ENCODE results near the gene CCRL2. TPM values are rescaled to one million over a fixed set of nuclear protein-coding genes. Genes with fewer than 3 reads are reported as not detected.

Gene CCRL2
- total RNA-seq, 2 experiments from 2014 or later = 0.81 to 0.89 TPM

DNA sequence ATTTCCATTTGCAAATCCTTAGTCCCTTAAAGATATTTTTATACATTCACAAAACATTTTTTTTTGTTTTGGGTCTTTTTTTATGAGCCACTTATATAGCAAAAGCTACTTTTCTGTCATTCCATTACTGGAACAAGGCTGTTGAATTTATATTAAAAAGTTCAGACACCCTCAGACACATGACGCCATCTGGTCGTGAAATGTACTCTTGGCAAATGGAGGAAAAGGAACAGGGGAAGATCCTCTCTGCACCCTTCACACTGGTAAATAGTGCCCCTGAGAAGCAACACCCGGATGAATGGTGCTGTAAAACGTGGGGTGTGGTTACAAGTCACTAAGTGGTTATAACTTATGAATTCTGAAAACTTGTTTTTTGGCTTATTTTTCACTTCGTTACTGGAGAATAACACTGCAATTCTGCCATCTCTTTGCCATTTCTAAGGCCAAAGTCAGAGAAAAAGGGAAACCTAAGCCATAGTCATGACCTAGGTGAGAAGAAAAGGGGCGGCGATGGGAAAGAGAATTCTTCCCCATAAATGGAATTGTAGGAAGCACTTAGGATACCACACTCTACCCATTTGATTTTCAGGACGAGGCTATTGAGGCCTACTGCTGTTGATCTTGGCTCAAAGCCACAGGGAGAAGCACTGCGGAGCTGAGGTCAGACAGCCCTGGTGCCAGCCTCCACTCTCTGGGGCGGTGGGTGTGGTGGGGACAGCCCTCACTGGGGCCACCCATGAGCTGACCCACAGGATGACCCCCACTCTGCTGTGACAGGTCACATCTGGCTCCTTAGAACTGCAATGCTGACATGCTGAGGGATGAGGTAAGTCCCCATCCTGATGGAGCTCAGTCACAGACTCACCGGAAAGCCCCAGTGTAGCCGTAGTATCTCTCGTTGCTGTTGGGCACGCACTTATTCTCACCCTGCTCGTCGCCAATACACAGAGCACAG, 35.8 kb downstream of the CCRL2 start:
- Mint-ChIP-seq H3K4me1 (ENCODE audit: low read depth) (peaks cover 18% of the 10 kb centered on the region), H3K9me3 (no peaks in the 10 kb centered on the region), H3K36me3 (ENCODE audit: low read depth) (no peaks in the 10 kb centered on the region), H3K27me3 (ENCODE audit: low read depth) (no peaks in the 10 kb centered on the region), H3K27ac (no peak overlapping the region), H3K4me3 (no peak overlapping the region)
- no peak for DNase-seq
- intact Hi-C loops (cut with micrococcal nuclease) = no loop called here
- CTCF ChIA-PET = no interaction called here

DNA sequence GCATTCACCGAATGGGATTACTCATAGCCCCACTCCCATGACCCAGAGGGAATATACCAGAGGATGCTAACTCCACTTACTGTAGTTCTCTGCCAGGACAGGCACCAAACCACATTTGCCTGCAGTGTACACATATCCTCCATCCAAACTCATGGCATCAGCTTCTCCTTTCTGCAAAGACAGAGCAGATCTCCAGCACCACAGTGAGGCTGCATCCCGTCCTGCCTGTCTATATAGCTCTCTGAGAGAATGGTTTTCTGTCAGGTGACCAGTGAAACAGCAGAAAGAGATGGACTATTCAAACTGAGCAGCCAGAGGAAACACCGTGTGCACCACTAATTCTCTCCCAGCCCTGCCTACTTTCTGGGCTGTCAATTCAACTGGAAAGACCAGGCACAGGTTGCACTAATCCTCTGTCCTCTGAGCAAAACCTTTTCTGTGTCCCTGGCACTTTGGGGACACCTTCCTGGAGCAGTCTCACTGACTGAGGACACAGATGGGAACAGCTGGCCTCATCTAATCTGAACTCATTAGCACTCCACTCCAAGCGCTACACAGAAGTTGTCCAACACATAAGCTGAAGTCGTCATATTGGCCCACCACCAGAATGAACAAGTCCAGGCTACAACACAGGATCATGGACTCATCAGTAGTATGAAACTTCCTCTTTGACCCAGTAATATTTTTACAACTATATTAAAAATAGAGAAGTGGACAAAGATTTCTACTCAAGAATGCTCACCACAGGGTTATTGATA, 40.3 kb downstream of the CCRL2 start:
- CTCF ChIA-PET = no interaction called here
- no peaks in the 10 kb centered on the region for H3K36me3 Mint-ChIP-seq (ENCODE audit: low read depth)
- intact Hi-C loops (cut with micrococcal nuclease) = no loop called here

DNA sequence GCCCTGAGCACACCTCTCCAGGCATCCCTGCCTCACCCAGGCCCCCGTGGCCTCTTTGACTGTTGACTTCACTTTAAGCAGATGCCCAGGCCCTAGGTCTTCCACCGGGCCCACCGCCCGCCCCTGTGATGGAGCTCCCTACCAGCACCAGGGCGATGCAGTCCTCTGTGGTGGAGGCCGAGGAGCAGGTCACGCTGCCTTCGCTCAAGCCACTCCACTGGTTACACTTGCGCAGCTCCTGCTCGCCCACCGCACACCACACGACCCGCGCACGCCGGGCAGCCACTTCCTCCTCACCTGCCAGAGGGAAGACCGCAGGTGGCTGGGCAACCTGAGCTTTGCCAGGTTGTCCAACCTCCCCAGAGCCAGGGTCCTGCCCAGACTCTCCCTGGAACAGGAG, 41.7 kb downstream of the CCRL2 start:
- no peaks in the 10 kb centered on the region for H3K36me3 Mint-ChIP-seq (ENCODE audit: low read depth)
- DNase-seq = no peak
- H3K9me3 Mint-ChIP-seq = no peaks in the 10 kb centered on the region
- intact Hi-C loops (cut with micrococcal nuclease) = no loop called here
- H3K27me3 Mint-ChIP-seq (ENCODE audit: low read depth) = peaks cover 2% of the 10 kb centered on the region
- H3K4me1 Mint-ChIP-seq (ENCODE audit: low read depth) = no peaks in the 10 kb centered on the region
- no peak overlapping the region for H3K27ac Mint-ChIP-seq
- H3K4me3 Mint-ChIP-seq = no peak overlapping the region
- CTCF ChIA-PET = interaction anchor here (2.1 kb wide), 1 partner anchor 181 kb away, joined by 7 read pairs; no protein-coding TSS in a partner anchor

More for the DNA sequence above, 40.3 kb downstream of the CCRL2 start:
- DNase-seq = no peak
- no peaks in the 10 kb centered on the region for H3K4me1 Mint-ChIP-seq (ENCODE audit: low read depth)
- no peak overlapping the region for H3K27ac Mint-ChIP-seq
- H3K4me3 Mint-ChIP-seq = no peak overlapping the region
- peaks cover 2% of the 10 kb centered on the region for H3K27me3 Mint-ChIP-seq (ENCODE audit: low read depth)
- no peaks in the 10 kb centered on the region for H3K9me3 Mint-ChIP-seq

DNA sequence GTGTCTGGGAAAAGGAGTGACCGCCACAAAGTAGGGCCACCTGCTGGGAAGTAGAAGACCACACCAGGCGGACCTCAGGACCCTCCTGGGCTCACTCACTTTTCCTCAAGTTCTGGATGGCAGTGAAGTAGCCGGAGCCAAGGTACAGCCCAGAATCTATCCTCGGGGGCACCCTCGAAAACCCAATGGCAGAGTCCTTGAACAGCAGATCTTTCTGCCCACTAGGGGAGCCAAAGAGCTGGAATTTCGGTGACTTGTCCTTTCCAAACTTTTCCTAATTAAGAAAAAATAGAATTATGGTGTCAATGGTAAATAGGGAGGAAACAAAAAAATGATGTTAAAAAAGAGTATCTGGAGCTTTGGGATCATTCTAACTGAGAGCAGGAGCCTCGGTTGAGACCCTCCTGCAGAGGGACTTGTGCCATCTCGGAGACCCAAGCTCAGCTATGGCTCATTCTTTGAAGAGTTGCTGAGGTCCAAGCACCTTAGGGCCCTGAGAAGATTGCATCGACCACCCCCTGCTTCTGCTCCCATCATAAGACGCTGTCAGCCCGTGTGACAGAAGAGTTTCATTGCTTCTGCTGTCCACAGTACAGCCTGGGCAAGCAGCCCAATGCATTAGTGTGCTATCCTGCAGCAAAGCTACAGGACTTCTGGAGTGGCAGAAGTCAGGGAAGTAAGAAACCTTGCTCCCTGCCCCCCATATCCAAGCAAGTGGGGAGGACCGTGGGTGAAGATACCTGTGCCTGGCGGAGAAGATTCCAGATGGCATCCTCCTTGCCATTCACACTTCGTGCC, 42.9 kb downstream of the CCRL2 start:
- Mint-ChIP-seq H3K36me3 (ENCODE audit: low read depth) (no peaks in the 10 kb centered on the region), H3K27ac (no peak overlapping the region), H3K4me3 (no peak overlapping the region), H3K9me3 (no peaks in the 10 kb centered on the region), H3K4me1 (ENCODE audit: low read depth) (no peaks in the 10 kb centered on the region), H3K27me3 (ENCODE audit: low read depth) (peaks cover 2% of the 10 kb centered on the region)
- intact Hi-C loops (cut with micrococcal nuclease) = no loop called here
- CTCF ChIA-PET = interaction anchor here (0.7 to 2.1 kb wide), 5 partner anchors 14 to 230 kb away, joined by 3 to 7 read pairs (median 4); no protein-coding TSS in a partner anchor
- no peak for DNase-seq

DNA sequence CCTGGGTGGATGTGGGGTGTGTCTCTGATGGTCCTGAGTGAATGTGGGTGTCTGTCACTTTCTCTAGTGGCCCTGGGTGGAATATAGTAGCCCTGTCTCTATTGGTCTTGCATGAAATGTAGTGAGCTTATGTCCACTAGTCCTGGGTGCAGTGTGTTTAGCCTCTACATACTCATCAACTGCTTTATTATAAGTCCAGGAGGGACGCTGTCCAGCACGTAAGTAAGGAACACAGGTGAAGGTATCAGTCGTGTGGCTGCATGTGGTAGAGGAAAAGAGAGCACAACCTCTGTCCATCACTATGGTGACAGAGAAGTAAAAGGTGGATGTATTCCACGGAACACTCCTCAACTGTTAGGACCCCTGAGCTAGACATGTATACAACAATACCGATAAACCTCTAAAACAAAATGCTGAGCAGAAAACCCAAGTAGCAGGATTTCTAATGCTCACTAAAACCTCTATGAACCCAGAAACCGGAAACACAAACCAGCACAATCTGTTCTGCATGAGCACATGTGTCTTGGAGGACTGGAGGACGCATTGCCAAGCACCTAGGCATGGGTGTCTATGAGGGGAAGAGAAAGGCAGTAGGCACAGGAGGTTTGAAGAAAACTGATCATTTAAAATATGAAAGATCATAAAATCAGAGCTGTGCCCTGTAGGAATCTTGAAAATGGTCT, 46.6 kb downstream of the CCRL2 start:
- intact Hi-C loops (cut with micrococcal nuclease) = no loop called here
- no peaks in the 10 kb centered on the region for H3K4me1 Mint-ChIP-seq (ENCODE audit: low read depth)
- no peak overlapping the region for H3K4me3 Mint-ChIP-seq
- H3K27ac Mint-ChIP-seq = no peak overlapping the region
- H3K9me3 Mint-ChIP-seq = no peaks in the 10 kb centered on the region
- CTCF ChIA-PET = no interaction called here
- no peak for DNase-seq
- no peaks in the 10 kb centered on the region for H3K36me3 Mint-ChIP-seq (ENCODE audit: low read depth)
- H3K27me3 Mint-ChIP-seq (ENCODE audit: low read depth) = peaks cover 2% of the 10 kb centered on the region

- DNase-seq = no peak
- Mint-ChIP-seq H3K36me3 (ENCODE audit: low read depth) (no peaks in the 10 kb centered on the region), H3K27ac (no peak overlapping the region), H3K4me3 (no peak overlapping the region), H3K9me3 (no peaks in the 10 kb centered on the region), H3K4me1 (ENCODE audit: low read depth) (no peaks in the 10 kb centered on the region), H3K27me3 (ENCODE audit: low read depth) (peaks cover 2% of the 10 kb centered on the region)
- CTCF ChIA-PET = no interaction called here
- intact Hi-C loops (cut with micrococcal nuclease) = no loop called here
Measured at GRCh38 chr3:46454209-46454595, 47.1 kb downstream of the CCRL2 start.

GRCh38 chr3:46454606-46455005, 47.5 kb downstream of the CCRL2 start:
- Mint-ChIP-seq H3K9me3 (no peaks in the 10 kb centered on the region), H3K4me3 (no peak overlapping the region), H3K36me3 (ENCODE audit: low read depth) (no peaks in the 10 kb centered on the region), H3K27ac (no peak overlapping the region), H3K27me3 (ENCODE audit: low read depth) (peaks cover 2% of the 10 kb centered on the region), H3K4me1 (ENCODE audit: low read depth) (no peaks in the 10 kb centered on the region)
- CTCF ChIA-PET = no interaction called here
- DNase-seq = no peak
- intact Hi-C loops (cut with micrococcal nuclease) = no loop called here

DNA sequence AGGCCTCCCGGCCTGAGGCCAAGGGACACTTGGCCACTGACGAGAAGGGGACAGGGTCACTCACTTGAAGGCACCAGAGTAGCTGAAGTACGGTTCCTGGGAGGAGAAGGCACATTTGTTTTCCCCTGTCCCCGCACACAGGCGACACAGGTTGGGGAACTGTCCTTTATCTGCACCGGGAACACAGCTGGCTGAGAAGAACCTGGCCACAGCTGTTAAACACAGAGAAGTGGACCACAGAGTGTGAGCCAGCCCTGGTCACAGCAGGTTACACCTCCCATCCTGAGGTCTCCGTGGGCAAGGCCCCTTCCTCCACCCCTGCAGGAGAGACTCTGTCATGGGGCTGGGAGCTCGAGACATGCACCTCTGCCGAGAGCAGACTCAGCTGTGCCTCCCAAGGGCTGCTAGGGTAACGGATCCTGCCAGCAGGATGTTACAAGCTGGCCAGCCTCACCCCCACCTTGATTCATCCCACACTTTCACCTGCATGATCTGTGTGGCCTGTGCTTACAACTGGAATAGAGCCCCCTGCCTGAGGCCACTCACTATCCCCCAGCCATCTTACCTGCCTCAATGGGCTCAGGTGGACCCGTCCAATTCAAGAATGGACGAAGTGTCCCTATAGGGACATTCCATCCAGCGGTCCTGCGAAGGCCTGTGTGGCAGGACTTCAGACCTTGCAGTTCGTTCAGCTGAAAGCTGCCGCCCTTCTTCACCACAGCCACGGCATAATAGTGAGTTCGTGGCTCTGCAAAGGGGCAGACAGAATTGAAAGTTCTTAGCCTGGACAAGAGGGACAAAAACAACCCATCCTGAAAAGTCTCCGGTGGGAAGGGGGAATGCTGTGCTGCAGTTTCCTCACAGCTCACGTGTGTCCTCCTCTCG, 48.4 kb downstream of the CCRL2 start:
- DNase-seq = no peak
- intact Hi-C loops (cut with micrococcal nuclease) = no loop called here
- CTCF ChIA-PET = no interaction called here

DNA sequence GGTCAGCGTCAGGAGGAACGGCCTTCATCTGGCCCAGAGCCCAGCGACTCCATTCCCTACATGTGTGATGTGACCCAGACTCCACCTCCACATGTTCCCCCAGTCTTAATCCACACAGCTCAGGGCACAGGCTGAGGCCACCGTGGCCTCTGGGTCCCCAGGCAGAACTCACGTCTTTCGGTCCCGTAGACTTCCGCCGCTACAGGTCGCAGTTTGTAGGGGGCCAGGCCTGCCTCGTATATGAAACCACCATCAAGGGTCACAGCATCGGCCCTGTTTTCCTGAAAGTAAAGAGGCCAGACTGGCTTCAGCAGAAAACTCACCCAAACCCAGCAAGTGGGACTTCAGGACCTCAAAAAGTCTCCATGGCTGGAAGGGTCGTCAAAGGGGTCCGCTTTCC, 49.1 kb downstream of the CCRL2 start:
- H3K27ac Mint-ChIP-seq = no peak overlapping the region
- no peaks in the 10 kb centered on the region for H3K36me3 Mint-ChIP-seq (ENCODE audit: low read depth)
- intact Hi-C loops (cut with micrococcal nuclease) = no loop called here
- no peaks in the 10 kb centered on the region for H3K9me3 Mint-ChIP-seq
- no peaks in the 10 kb centered on the region for H3K4me1 Mint-ChIP-seq (ENCODE audit: low read depth)
- H3K27me3 Mint-ChIP-seq (ENCODE audit: low read depth) = peaks cover 2% of the 10 kb centered on the region
- CTCF ChIA-PET = no interaction called here
- DNase-seq = no peak
- H3K4me3 Mint-ChIP-seq = no peak overlapping the region

More for the DNA sequence above, 48.4 kb downstream of the CCRL2 start:
- H3K4me1 Mint-ChIP-seq (ENCODE audit: low read depth) = no peaks in the 10 kb centered on the region
- no peak overlapping the region for H3K4me3 Mint-ChIP-seq
- no peak overlapping the region for H3K27ac Mint-ChIP-seq
- H3K9me3 Mint-ChIP-seq = no peaks in the 10 kb centered on the region
- no peaks in the 10 kb centered on the region for H3K36me3 Mint-ChIP-seq (ENCODE audit: low read depth)
- H3K27me3 Mint-ChIP-seq (ENCODE audit: low read depth) = peaks cover 2% of the 10 kb centered on the region

All from activated naive CD4-positive, alpha-beta T cell treated with anti-CD3 and anti-CD28 coated beads for 36 hours (primary cell).